NB4 (cell line): Measurements from ENCODE around the gene HOXC13.
A peak's percentile ranks its signal among the peaks of the same experiment; 100 is the strongest.

Source experiments
- DNase-seq: peaks from one replicate; pipeline ENCODE4 v3.0.0; 2010; ENCODE audit warnings: low read depth
- H3K4me3 ChIP-seq: one replicate; pipeline ENCODE4 v1.5.1; 2011; ENCODE audit warnings: mild to moderate bottlenecking, low read depth, low read length, moderate library complexity
- CTCF ChIP-seq: IDR thresholded peaks from one replicate; pipeline ENCODE4 v1.5.1; 2012; ENCODE audit warnings: low read depth, low read length
- MAX ChIP-seq: IDR thresholded peaks from 2 replicates; pipeline ENCODE4 v1.6.1; 2011; ENCODE audit warnings: low read depth, low read length
- MYC ChIP-seq: IDR thresholded peaks from 2 replicates; pipeline ENCODE4 v1.6.1; 2011; ENCODE audit warnings: low read depth, low read length
- POLR2A ChIP-seq: IDR thresholded peaks from 2 replicates; pipeline ENCODE4 v1.6.1; 2011; ENCODE audit warnings: mild to moderate bottlenecking; ENCODE audit not compliant: insufficient read length; ENCODE audit errors: extremely low read depth

The HOXC13 gene

GRCh38 chr12:53971129-53971528, 32.5 kb downstream of the HOXC13 start:
- H3K4me3 ChIP-seq, result no peak overlapping the region
- TF ChIP-seq MYC (no peak), CTCF (no peak), MAX (no peak), POLR2A (no peak)
- DNase-seq, result no peak

GRCh38 chr12:53971686-53972085, 33.1 kb downstream of the HOXC13 start:
- no peak for DNase-seq
- TF ChIP-seq MAX (no peak), POLR2A (no peak), CTCF (no peak), MYC (no peak)
- H3K4me3 ChIP-seq, result no peak overlapping the region

- no peak for DNase-seq
- no peak overlapping the region for H3K4me3 ChIP-seq
Measured at GRCh38 chr12:53972152-53972702, 33.6 kb downstream of the HOXC13 start.

GRCh38 chr12:53972722-53973235, 34.1 kb downstream of the HOXC13 start, which contains the start of gene HOXC11:
HOXC11 (plus strand) TSS chr12:53973126; CDS start chr12:53973242, 116 bp downstream.
- TF ChIP-seq MYC (no peak), CTCF (no peak), MAX (no peak), POLR2A (no peak)
- DNase-seq, result no peak
- peak within 1 kb of the TSS; percentile 66 for H3K4me3 ChIP-seq

More at GRCh38 chr12:53972152-53972702, 33.6 kb downstream of the HOXC13 start:
- TF ChIP-seq CTCF (no peak), MYC (no peak), POLR2A (no peak), MAX (no peak)

GRCh38 chr12:53973236-53974042, 34.8 kb downstream of the HOXC13 start:
- H3K4me3 ChIP-seq, result peak overlapping the region; percentile 66
- DNase-seq, result peak; percentile 58
- no peak for TF ChIP-seq MAX
- TF ChIP-seq CTCF, result no peak
- no peak for TF ChIP-seq POLR2A
- TF ChIP-seq MYC, result no peak
